RKO (cell line): ENCODE measurements around the gene KATNAL2.

Experiments
- DNase-seq: peaks from one replicate; pipeline ENCODE4 v3.0.0-alpha.2; 2016; ENCODE audit warnings: low spot score

Gene KATNAL2

DNA sequence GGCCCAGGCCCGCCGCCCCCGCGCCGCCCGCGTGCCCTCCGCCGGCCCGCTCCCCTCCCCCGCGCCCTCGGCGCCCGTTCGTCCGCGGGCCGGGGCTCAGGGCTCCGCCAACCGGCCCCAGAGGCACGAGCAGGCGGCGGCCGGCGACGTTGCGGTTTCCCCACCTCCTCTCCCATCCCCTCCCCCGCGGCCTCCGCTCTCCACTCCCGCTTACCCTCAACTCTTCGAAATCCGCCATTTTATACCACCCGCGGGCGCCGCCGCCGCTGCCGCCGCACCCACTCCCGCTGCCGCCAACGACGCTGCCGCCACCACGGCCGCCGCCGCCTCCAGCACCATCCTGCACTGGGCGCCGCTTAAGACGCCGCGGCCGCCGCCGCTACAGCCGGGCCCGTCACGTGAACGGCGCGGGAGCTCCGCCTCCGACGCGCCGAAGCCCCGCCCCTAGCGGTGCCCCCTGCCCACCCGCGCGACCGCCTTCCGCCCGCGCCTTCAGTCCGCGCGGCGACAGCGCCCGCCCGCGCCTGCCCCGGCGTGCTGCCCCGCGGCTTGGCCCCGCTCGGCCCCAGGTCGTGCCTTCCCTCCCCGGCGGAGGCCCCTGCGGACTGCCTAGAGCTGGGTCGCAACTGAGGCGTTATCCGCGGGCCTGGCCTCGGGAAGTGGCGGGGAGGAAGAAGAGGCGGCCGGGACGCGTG, at the start of gene KATNAL2, which contains the start of gene PIAS2:
TSS of gene KATNAL2 (plus strand) at position 495 of the 695 bp plus-strand sequence. CDS start 29,271 bp downstream, outside the sequence.
TSS of gene PIAS2 (minus strand) at position 400 of the 695 bp plus-strand sequence. CDS start at position 238, 162 bp downstream.
- DNase-seq: peak; percentile 80

DNA sequence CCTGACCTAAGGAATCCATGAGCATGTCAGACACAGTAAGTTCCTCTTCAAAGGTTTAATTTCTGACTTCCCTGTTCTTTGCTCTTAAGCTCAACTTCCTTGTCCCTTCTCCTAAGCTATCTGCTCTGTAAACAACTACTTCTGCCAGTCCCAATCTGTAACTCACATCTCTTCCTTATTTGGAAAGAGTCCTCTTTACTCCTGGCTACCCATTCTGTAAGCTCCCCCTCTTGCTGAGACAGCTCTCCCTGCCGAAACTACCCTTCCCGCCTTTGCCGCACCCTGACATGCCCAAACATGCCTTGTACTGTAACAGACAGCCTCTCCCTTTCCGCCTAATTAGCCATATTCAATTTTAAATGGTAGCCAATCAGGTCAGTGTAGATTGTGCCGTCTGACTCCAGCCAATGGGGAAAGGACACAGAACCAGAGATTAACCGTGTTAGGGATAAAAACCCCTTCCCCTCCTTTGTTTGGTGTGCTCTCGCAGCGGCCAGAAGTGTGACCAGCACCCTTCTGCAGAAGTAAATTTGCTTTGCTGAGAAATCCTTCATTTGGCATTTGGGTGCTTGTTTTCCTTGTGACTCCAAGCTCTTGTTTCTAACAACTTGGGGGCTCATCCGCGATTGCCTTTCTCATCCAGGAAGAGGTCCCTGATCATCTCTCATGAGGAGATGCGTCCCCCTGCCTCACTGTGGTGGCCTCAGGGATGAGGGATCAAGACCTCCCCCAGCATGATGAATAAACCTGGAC, 49.1 kb upstream of the KATNAL2 start:
- DNase-seq: no peak

GRCh38 chr18:46877329-46877987, 39.9 kb upstream of the KATNAL2 start:
- DNase-seq: peak; percentile 12

- DNase-seq: no peak
Measured at GRCh38 chr18:46883180-46883579, 34.2 kb upstream of the KATNAL2 start.

DNA sequence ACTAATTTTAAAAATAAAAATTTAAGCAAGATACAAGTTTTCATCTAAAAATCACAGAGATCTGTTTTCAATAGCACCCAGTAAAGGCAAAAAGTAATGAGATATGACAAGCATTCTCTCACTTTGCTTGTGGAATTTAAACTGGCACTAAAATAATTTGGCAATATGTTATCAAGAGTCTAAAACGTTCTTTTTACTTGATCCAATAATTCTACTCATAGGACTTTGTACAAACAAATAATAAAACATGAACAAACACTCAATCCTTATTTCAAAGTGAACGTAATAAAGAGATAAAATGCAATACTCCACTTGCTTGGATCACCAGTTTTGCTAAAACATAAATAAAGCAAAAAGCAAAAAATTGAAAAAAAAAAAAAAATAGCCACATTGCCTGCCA, 30.5 kb upstream of the KATNAL2 start:
- DNase-seq: no peak

GRCh38 chr18:46888965-46889364, 28.4 kb upstream of the KATNAL2 start:
- no peak for DNase-seq

GRCh38 chr18:46891742-46892214, 25.6 kb upstream of the KATNAL2 start:
- no peak for DNase-seq

DNA sequence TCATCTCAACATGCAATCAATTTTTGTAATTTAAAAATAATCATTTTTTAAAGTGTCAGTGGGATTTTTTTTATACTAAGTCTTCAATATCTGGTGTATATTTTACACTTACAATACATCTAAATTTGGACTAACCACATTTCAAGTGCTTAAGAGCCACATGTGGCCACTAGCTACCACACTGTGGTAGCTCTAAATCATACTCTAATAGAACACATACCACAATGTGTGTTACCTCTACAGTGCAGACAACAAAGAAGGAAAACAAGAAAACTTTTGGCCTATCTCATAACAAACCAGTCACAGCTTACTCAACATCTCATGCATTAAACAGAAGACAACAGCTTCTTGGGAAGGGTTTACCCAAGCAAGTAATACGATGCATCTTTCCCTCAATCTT, 24.6 kb upstream of the KATNAL2 start:
- DNase-seq: no peak

GRCh38 chr18:46893360-46893759, 24.0 kb upstream of the KATNAL2 start:
- DNase-seq: no peak

DNA sequence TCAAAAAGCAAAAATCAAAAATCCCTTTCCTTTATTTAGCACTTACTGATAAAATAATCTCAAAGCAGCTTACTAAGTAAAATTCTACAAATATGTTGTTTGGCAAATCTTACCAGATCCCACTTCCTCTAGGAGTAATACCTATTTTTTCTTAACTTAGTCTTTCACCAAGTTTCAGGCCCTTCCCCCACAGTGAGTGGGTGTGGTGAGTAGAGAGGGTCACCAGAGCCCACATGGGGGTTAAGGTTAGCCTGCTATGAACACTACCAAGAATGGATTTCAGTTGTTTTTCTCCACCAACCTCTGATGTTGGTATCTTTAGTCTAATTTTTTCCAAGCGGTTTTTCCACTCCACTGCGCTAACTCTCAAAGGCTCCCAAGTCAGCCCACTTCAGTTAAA, 23.3 kb upstream of the KATNAL2 start:
- no peak for DNase-seq

GRCh38 chr18:46899274-46899948, 18.0 kb upstream of the KATNAL2 start:
- DNase-seq: no peak

DNA sequence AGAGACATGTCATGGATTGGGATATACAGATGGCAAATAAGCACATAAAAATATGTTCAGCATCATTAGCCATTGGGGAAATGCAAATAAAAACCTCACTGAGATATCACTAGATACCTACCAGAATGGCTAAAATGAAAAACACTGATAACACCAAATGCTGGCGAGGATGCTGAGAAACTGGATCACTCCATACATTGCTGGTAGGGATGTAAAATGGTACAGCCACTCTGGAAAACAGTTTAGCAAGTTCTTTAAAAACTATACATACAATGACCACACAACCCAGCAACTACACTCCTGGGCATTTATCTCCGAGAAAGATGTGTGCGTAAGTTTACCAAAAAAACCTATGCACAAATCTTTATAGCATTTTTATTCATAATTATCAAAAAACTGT, 14.0 kb upstream of the KATNAL2 start:
- DNase-seq: no peak

DNA sequence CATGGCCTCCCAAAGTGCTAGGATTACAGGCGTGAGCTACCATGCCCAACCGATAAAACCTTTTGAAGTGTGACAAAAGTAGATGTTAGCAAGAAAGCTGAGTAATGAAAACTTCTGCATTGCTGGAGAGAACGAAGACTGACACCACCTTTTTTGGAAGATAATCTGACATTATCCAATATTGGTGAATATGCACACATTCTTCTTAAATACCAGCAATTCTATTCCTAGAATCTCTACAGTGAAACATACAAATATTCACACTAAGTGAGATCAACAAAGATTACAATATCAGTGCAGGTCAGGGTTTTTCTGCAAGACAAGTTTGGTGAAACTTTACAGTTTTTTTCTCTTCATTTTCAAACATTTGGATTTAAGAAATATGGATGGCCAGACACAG, 7.9 kb upstream of the KATNAL2 start:
- DNase-seq: no peak

DNA sequence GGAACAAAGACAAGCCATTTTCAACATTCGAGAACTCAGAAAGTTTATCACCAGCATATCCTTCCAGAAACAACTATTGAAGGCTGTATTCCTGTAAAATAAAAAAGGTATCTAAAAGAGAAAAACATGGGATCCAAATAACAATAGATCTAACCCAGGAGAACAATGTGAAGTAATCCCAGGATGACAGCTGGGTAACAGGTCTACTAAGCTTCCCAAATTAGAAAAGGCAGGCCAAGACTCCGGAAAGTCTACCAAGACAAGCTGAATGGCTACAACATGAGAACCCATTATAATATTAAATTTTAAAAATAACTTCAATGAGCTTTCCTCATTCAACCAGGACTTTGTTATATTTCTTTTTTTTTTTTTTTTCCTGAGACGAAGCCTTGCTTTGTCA, 6.5 kb upstream of the KATNAL2 start:
- no peak for DNase-seq

- DNase-seq: peak; percentile 16
Measured at GRCh38 chr18:46915800-46916550, 1.4 kb upstream of the KATNAL2 start.

DNA sequence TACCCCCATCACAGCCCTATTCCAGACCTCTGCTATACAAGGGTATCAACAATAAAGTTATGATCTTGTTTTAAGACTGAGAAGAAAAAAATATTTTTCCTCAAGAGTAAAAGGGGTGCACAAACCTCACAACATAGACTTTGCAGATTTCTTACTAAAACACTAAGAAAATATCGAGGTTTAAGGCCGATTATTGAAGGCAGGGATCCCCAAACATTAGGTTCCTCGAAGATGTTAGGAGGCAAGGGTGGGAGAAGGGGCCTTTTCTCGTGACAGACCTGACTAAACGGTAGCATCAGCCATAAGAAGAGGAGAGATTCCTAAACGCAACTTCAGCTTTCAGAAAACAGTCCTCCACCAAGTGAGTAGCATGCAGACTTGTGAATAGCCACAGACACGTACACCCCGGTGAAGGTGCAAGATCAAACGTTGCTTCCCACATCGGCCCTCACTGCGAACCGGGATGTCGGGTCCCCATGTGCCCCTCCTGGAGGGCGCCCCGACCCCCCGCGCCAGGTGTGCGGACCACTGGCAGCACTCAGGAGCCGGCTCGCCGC, 773 bp upstream of the KATNAL2 start:
- peak; percentile 56 for DNase-seq

- DNase-seq: peak; percentile 66
Measured at GRCh38 chr18:46917803-46918600, 600 bp downstream of the KATNAL2 start.

DNA sequence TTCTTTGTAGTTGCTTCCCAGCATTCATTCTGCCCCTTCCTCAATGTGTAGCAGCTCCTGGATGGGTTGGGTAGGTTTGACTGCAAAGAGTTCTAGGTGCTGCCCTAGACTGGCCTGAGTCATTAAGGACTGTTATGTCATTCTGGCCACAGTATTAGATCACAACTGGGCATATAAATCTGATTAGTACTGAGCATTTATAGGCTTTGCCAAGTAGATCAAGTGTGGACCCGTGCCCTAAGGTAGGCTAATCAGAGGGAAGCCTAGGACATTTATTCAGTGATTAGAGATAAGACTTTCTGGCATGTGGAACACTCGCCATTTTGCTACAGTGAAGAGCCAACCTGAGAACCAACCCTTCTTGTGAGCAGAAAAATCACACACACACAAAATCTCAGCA, 2.7 kb downstream of the KATNAL2 start:
- peak; percentile 15 for DNase-seq

DNA sequence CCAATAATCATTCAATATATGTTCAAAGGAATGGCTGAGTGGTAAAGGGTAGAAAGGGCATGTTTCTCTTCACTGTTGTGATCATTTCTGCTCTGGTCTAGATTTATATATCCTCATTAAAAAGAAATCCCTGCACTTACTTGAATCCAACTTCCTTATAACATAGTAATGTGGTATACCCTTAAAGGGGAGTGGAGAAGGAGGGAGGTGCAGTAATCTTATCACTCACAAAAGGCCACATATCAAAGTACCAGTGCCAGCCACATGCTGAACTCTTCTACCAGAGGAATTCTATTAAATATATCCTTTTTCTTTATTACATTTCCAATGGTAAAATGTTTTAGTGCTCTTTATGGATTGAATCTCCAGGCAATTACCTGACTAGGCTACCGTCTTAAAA, 3.3 kb downstream of the KATNAL2 start:
- no peak for DNase-seq

DNA sequence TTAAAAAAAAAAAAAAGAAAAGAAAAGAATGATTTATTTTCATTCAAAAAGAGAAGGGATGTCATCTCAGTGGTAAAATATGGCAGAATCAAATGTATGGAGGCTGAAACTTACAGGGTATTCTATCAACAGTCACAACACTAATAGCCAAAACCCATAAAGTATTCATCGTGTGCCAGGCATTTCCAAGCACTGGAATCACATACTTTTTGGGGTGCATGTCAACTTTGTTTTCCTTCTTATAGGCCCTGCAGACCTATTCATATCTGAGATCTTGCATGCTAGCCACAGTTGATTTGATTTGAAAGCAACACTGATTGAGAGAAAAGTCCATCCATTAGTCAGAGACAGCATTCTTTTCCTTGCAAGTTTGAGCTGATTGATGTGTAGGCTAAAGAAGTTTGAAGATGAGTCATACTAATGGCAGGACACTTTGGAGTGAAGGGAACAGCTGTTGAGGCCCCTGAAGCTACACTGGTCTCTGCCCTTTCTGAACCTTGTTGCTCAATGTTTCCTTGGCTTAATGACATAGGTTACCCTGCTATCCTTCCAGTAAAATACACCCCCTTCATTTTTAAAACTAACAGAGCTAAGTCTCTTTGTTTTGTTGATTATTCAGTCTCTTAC, 22.0 kb downstream of the KATNAL2 start:
- peak; percentile 52 for DNase-seq
